Measurements from ENCODE around the gene SLCO2B1.

- no peak for TF ChIP-seq POLR2AphosphoS5 (IDR thresholded peaks at IDR 0.05)
- TF ChIP-seq POLR2A (IDR thresholded peaks at IDR 0.05), result no peak
- no peak for TF ChIP-seq CTCF (IDR thresholded peaks at IDR 0.05)
Measured at GRCh38 chr11:75229466-75229865, 78.6 kb downstream of the SLCO2B1 start.

All from gastroesophageal sphincter (tissue), 3 donors.